Fibroblast of villous mesenchyme (primary cell): ENCODE results near the gene USP28. TPM values are rescaled to one million over a fixed set of nuclear protein-coding genes. Genes with fewer than 3 reads are reported as not detected.
A peak's percentile ranks its signal among the peaks of the same experiment; 100 is the strongest.
"Not testable (repeated sequence)": the region's sequence is repeated elsewhere in the genome, so short reads cannot be mapped to it uniquely, and the experiment has no call there.

Source experiments
- DNase-seq: peaks from one replicate; pipeline ENCODE4 v3.0.0-alpha.2; 2010; ENCODE audit warnings: low read depth
- H3K4me3 ChIP-seq: 2 replicates; pipeline ENCODE4 v1.5.1; 2011; ENCODE audit warnings: low read depth, mild to moderate bottlenecking, low read length
- CTCF ChIP-seq: IDR thresholded peaks from 2 replicates; pipeline ENCODE4 v1.5.1; 2012; ENCODE audit warnings: low read depth, mild to moderate bottlenecking, low read length; ENCODE audit not compliant: insufficient read depth
- total RNA-seq: library from RNA; depleted of rRNA; stranded (reverse); fragments of >200 nt; gene quantifications from 2 replicates; pipeline ENCODE4 v1.2.3, GENCODE V29; 2012

The USP28 gene
- total RNA-seq, 1 donor = 37.1 TPM

GRCh38 chr11:113806406-113806805 is 69.0 kb downstream of the USP28 start:
- H3K4me3 ChIP-seq = no peak overlapping the region
- DNase-seq = peak; percentile 41
- peak; percentile 54 for TF ChIP-seq CTCF

- no peak overlapping the region for H3K4me3 ChIP-seq
- DNase-seq = no peak
- no peak for TF ChIP-seq CTCF
These were observed 69.7 kb downstream of the USP28 start for GRCh38 chr11:113805640-113806039.

GRCh38 chr11:113802621-113803020 is 72.8 kb downstream of the USP28 start:
- DNase-seq = no peak
- TF ChIP-seq CTCF = no peak
- H3K4me3 ChIP-seq = no peak overlapping the region

GRCh38 chr11:113796663-113797259 is 78.6 kb downstream of the USP28 start:
- TF ChIP-seq CTCF = peak; percentile 75
- peak; percentile 42 for DNase-seq
- no peak overlapping the region for H3K4me3 ChIP-seq

GRCh38 chr11:113789675-113790320 is 85.6 kb downstream of the USP28 start:
- DNase-seq = no peak
- no peak overlapping the region for H3K4me3 ChIP-seq
- TF ChIP-seq CTCF = no peak

GRCh38 chr11:113789016-113789415 is 86.4 kb downstream of the USP28 start:
- DNase-seq, H3K4me3 ChIP-seq: not testable (repeated sequence)

GRCh38 chr11:113782134-113782533 is 93.2 kb downstream of the USP28 start:
- DNase-seq = no peak

More at GRCh38 chr11:113782134-113782533, 93.2 kb downstream of the USP28 start:
- TF ChIP-seq CTCF = no peak
- H3K4me3 ChIP-seq = no peak overlapping the region
